Progenitor cell of endocrine pancreas (in vitro differentiated cells): ENCODE data around the gene USP32. TPM values are rescaled to one million over a fixed set of nuclear protein-coding genes. Genes with fewer than 3 reads are reported as not detected.

Experiments used
- DNase-seq: peaks from one replicate; pipeline ENCODE4 v3.0.0; 2021; ENCODE audit warnings: low spot score; ENCODE audit not compliant: unreplicated experiment
- H3K27ac Mint-ChIP-seq: 2 replicates; pipeline ENCODE4 v1.8.0; 2021; ENCODE audit warnings: mild to moderate bottlenecking, moderate library complexity, mixed read lengths
- H3K27me3 Mint-ChIP-seq: 2 replicates; pipeline ENCODE4 v1.8.0; 2021; ENCODE audit warnings: mixed read lengths
- H3K36me3 Mint-ChIP-seq: 2 replicates; pipeline ENCODE4 v1.8.0; 2022; ENCODE audit warnings: mixed read lengths; ENCODE audit not compliant: insufficient read depth
- H3K4me1 Mint-ChIP-seq: 2 replicates; pipeline ENCODE4 v1.8.0; 2021; ENCODE audit warnings: low read depth, mixed read lengths
- H3K4me3 Mint-ChIP-seq: 2 replicates; pipeline ENCODE4 v1.8.0; 2021; ENCODE audit warnings: low read depth, mild to moderate bottlenecking, moderate library complexity, mixed read lengths
- H3K9me3 Mint-ChIP-seq: 2 replicates; pipeline ENCODE4 v1.8.0; 2021; ENCODE audit warnings: low read depth, mixed read lengths
- total RNA-seq: library from RNA; stranded (reverse); gene quantifications from 2 replicates; pipeline ENCODE4 v1.2.1, GENCODE V29; 2021
- TF ChIP-seq, protein P1 (sequence below): fragments of 200-600 bp; sonication (generic); IDR thresholded peaks from one replicate; pipeline ENCODE4 v1.5.0; 2021; ENCODE audit warnings: antibody characterized with exemption, mild to moderate bottlenecking; ENCODE audit not compliant: unreplicated experiment

USP32 gene
- total RNA-seq, 1 donor from 2014 or later = 42.7 TPM

- TF ChIP-seq, protein P1, sequence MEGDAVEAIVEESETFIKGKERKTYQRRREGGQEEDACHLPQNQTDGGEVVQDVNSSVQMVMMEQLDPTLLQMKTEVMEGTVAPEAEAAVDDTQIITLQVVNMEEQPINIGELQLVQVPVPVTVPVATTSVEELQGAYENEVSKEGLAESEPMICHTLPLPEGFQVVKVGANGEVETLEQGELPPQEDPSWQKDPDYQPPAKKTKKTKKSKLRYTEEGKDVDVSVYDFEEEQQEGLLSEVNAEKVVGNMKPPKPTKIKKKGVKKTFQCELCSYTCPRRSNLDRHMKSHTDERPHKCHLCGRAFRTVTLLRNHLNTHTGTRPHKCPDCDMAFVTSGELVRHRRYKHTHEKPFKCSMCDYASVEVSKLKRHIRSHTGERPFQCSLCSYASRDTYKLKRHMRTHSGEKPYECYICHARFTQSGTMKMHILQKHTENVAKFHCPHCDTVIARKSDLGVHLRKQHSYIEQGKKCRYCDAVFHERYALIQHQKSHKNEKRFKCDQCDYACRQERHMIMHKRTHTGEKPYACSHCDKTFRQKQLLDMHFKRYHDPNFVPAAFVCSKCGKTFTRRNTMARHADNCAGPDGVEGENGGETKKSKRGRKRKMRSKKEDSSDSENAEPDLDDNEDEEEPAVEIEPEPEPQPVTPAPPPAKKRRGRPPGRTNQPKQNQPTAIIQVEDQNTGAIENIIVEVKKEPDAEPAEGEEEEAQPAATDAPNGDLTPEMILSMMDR = no peak
- Mint-ChIP-seq H3K27ac (no peak overlapping the region), H3K4me3 (no peak overlapping the region), H3K9me3 (no peaks in the 10 kb centered on the region), H3K36me3 (no peaks in the 10 kb centered on the region), H3K4me1 (peaks cover 8% of the 10 kb centered on the region), H3K27me3 (no peaks in the 10 kb centered on the region)
- no peak for DNase-seq
Measured at GRCh38 chr17:60372790-60373483, 19.0 kb downstream of the USP32 start.

GRCh38 chr17:60371818-60372510, 20.0 kb downstream of the USP32 start:
- Mint-ChIP-seq H3K27ac (no peak overlapping the region), H3K27me3 (no peaks in the 10 kb centered on the region)
- TF ChIP-seq, protein P1 = no peak

GRCh38 chr17:60371416-60371815, 20.5 kb downstream of the USP32 start:
- no peaks in the 10 kb centered on the region for H3K9me3 Mint-ChIP-seq
- no peak overlapping the region for H3K27ac Mint-ChIP-seq
- no peak overlapping the region for H3K4me3 Mint-ChIP-seq
- H3K27me3 Mint-ChIP-seq = no peaks in the 10 kb centered on the region
- peaks cover 8% of the 10 kb centered on the region for H3K4me1 Mint-ChIP-seq
- DNase-seq = no peak
- H3K36me3 Mint-ChIP-seq = peaks cover 1% of the 10 kb centered on the region
- TF ChIP-seq, protein P1 = no peak

More at GRCh38 chr17:60371818-60372510, 20.0 kb downstream of the USP32 start:
- no peak overlapping the region for H3K4me3 Mint-ChIP-seq
- H3K4me1 Mint-ChIP-seq = peaks cover 8% of the 10 kb centered on the region
- DNase-seq = no peak
- H3K9me3 Mint-ChIP-seq = no peaks in the 10 kb centered on the region
- H3K36me3 Mint-ChIP-seq = peaks cover 1% of the 10 kb centered on the region

GRCh38 chr17:60369727-60370126, 22.2 kb downstream of the USP32 start:
- H3K4me3 Mint-ChIP-seq = no peak overlapping the region
- no peak overlapping the region for H3K27ac Mint-ChIP-seq
- H3K4me1 Mint-ChIP-seq = peaks cover 8% of the 10 kb centered on the region
- H3K27me3 Mint-ChIP-seq = no peaks in the 10 kb centered on the region
- H3K36me3 Mint-ChIP-seq = peaks cover 1% of the 10 kb centered on the region
- DNase-seq = no peak
- no peaks in the 10 kb centered on the region for H3K9me3 Mint-ChIP-seq
- TF ChIP-seq, protein P1 = no peak

GRCh38 chr17:60363700-60364405, 28.1 kb downstream of the USP32 start:
- Mint-ChIP-seq H3K4me1 (no peaks in the 10 kb centered on the region), H3K27me3 (no peaks in the 10 kb centered on the region), H3K27ac (no peak overlapping the region), H3K9me3 (no peaks in the 10 kb centered on the region), H3K36me3 (peaks cover 1% of the 10 kb centered on the region), H3K4me3 (no peak overlapping the region)
- TF ChIP-seq, protein P1 = no peak
- no peak for DNase-seq
